ENCODE data around the gene TOR4A. TPM values are rescaled to one million over a fixed set of nuclear protein-coding genes. Genes with fewer than 3 reads are reported as not detected.
"Not testable (repeated sequence)": the region's sequence is repeated elsewhere in the genome, so short reads cannot be mapped to it uniquely, and the experiment has no call there.

TOR4A gene
- total and polyA plus RNA-seq, 8 donors, result 8.5 to 38.5 (median 11.1) TPM

DNA sequence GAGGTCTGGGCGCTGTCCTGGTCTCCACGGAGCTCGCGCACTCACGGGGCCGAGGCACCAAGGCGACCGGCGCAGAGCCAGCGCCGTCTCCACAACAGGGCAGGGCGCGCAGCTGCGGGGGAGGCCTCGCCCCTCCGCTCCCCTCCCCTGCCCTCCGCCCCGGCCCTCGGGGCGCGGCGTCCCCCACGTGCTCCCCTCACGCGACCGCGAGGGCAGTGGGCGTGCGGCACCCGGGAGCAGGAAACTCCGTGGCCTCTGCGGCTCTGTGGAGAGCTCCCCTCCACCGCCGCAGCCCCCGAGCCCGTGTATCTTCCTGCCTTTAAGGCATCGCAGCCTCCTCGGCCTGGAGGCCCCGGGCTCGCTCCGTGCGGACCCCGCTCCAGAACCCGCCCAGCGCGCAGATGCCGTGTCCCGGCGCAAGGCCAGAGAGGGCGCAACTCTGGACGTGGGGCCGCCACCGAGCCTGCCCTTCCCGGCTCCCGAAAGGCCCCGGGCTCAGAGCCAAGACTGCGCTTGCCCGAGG is 37.1 kb upstream of the TOR4A start:
- Histone ChIP-seq H3K4me3 (peak overlapping the region; percentile 55 to 96), H3K4me1 (peaks cover 17 to 77% of the 10 kb centered on the region in 2 donors), H3K36me3 (peaks cover 0 to 26% of the 10 kb centered on the region in 2 donors), H3K9me3 (no peaks in the 10 kb centered on the region), H3K27me3 (peaks cover 0 to 8% of the 10 kb centered on the region in 2 donors), H3K27ac (peak overlapping the region; percentile 96 to 99)
- peak; percentile 84 to 94 (median 88) for DNase-seq
- intact Hi-C loops (cut with DNase I), result no loop called here
- TF ChIP-seq, protein P1, sequence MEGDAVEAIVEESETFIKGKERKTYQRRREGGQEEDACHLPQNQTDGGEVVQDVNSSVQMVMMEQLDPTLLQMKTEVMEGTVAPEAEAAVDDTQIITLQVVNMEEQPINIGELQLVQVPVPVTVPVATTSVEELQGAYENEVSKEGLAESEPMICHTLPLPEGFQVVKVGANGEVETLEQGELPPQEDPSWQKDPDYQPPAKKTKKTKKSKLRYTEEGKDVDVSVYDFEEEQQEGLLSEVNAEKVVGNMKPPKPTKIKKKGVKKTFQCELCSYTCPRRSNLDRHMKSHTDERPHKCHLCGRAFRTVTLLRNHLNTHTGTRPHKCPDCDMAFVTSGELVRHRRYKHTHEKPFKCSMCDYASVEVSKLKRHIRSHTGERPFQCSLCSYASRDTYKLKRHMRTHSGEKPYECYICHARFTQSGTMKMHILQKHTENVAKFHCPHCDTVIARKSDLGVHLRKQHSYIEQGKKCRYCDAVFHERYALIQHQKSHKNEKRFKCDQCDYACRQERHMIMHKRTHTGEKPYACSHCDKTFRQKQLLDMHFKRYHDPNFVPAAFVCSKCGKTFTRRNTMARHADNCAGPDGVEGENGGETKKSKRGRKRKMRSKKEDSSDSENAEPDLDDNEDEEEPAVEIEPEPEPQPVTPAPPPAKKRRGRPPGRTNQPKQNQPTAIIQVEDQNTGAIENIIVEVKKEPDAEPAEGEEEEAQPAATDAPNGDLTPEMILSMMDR (IDR thresholded peaks at IDR 0.05), result no peak
- peak; percentile 67 for ATAC-seq

DNA sequence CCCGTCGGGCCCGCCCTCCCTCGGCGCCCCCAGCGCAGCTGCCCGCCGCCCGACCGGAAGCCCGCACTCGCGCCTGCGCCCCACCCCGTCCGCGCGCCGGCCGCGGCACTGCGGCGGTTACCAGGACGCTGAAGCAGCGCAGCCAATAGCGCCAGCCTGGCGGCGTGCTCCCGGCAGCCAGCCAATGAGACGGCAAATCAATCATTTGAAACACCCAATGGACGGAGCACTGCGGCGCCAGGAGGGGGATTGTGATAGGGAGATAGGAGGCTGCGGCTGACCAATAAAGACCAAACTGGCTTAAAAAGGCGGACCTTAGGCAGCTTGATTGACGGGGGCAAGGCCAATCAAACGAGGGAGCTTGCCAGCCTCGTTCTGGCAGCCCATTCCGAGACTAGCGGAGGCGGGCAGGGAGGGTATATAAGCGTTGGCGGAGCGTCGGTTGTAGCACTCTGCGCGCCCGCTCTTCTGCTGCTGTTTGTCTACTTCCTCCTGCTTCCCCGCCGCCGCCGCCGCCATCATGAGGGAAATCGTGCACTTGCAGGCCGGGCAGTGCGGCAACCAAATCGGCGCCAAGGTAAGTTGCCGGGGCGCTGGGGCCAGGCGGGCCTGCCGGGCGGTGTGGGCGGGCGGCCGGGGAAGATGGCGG is 36.6 kb upstream of the TOR4A start, which contains the start of gene TUBB4B:
TSS of gene TUBB4B (plus strand) at position 447 of the 649 bp plus-strand sequence. CDS start at position 521, 74 bp downstream.
- TF ChIP-seq, protein P1 (IDR thresholded peaks at IDR 0.05), result no peak
- Histone ChIP-seq H3K27ac (peak within 1 kb of the TSS; percentile 96 to 99), H3K4me1 (peaks cover 17 to 73% of the 10 kb centered on the region in 2 donors), H3K27me3 (peaks cover 0 to 2% of the 10 kb centered on the region in 2 donors), H3K9me3 (no peaks in the 10 kb centered on the region), H3K36me3 (peaks cover 0 to 26% of the 10 kb centered on the region in 2 donors), H3K4me3 (peak within 1 kb of the TSS; percentile 91 to 96)
- intact Hi-C loops (cut with DNase I), result no loop called here
- ATAC-seq (peak; percentile 82), DNase-seq (peak; percentile 98 to 100 (median 100))

DNA sequence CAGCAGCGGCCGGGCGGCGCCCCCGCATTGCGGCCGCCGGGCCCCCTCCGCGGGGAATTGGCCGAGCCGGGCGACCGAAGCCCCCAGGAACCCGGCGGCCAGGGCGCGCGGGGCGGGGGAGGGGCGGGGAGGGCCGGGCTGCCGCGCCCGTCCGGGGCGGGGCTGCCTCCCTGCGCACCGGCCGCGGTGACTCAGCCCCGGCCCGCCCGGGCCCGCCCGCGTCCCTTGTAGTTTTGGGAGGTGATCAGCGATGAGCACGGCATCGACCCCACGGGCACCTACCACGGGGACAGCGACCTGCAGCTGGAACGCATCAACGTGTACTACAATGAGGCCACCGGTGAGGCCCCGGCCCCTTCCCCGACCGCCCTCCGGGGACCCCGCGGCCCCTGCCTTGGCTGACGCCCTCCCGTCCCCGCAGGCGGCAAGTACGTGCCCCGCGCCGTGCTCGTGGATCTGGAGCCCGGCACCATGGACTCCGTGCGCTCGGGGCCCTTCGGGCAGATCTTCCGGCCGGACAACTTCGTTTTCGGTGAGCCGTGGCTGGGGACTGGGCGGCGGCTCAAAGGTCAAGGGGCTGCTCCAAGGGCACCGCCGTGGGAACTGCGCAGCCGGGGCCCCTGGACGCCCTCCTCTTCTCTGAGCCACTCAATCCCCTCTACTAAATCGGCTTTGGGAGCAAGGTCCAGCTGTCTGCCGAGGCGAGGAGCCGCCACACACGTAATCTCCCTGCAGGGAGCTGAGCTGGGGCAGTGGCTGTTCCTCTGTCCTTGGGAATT is 35.8 kb upstream of the TOR4A start:
- H3K9me3 ChIP-seq, result no peaks in the 10 kb centered on the region
- intact Hi-C loops (cut with DNase I), result no loop called here
- H3K27me3 ChIP-seq, result no peaks in the 10 kb centered on the region
- DNase-seq (peak in 2 of 4 donors; percentile 61 to 92), ATAC-seq (peak; percentile 27)
- TF ChIP-seq, protein P1 (IDR thresholded peaks at IDR 0.05), result no peak
- H3K36me3 ChIP-seq, result peaks cover 0 to 26% of the 10 kb centered on the region in 2 donors
- peak overlapping the region; percentile 87 to 99 for H3K27ac ChIP-seq
- H3K4me1 ChIP-seq, result peaks cover 13 to 66% of the 10 kb centered on the region in 2 donors
- H3K4me3 ChIP-seq, result peak overlapping the region; percentile 91 to 96

DNA sequence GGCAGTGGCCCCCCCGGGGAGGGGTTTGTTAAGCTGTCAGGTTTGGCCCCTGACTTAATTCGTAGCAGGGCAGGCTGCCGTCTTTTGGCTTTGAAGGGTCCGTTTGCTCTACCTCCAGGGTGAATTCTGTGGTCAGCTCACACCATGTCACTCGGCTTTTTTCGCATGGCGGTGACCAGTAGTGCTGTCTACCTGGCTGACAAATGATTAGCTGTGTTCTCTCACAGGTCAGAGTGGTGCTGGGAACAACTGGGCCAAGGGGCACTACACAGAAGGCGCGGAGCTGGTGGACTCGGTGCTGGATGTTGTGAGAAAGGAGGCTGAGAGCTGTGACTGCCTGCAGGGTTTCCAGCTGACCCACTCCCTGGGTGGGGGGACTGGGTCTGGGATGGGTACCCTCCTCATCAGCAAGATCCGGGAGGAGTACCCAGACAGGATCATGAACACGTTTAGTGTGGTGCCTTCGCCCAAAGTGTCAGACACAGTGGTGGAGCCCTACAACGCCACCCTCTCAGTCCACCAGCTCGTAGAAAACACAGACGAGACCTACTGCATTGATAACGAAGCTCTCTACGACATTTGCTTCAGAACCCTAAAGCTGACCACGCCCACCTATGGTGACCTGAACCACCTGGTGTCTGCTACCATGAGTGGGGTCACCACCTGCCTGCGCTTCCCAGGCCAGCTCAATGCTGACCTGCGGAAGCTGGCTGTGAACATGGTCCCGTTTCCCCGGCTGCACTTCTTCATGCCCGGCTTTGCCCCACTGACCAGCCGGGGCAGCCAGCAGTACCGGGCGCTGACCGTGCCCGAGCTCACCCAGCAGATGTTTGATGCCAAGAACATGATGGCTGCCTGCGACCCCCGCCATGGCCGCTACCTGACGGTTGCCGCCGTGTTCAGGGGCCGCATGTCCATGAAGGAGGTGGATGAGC is 35.0 kb upstream of the TOR4A start:
- intact Hi-C loops (cut with DNase I), result no loop called here
- DNase-seq (no peak), ATAC-seq (no peak)
- peaks cover 15 to 57% of the 10 kb centered on the region in 2 donors for H3K4me1 ChIP-seq
- H3K27ac ChIP-seq, result peak overlapping the region; percentile 78 to 99
- H3K27me3 ChIP-seq, result no peaks in the 10 kb centered on the region
- H3K4me3 ChIP-seq, result peak overlapping the region; percentile 91 to 96
- TF ChIP-seq, protein P1 (IDR thresholded peaks at IDR 0.05), result no peak
- H3K9me3 ChIP-seq, result no peaks in the 10 kb centered on the region
- H3K36me3 ChIP-seq, result peaks cover 0 to 26% of the 10 kb centered on the region in 2 donors

DNA sequence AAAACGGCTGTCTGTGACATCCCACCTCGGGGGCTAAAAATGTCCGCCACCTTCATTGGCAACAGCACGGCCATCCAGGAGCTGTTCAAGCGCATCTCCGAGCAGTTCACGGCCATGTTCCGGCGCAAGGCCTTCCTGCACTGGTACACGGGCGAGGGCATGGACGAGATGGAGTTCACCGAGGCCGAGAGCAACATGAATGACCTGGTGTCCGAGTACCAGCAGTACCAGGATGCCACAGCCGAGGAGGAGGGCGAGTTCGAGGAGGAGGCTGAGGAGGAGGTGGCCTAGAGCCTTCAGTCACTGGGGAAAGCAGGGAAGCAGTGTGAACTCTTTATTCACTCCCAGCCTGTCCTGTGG is 34.3 kb upstream of the TOR4A start:
- DNase-seq; H3K9me3 ChIP-seq; intact Hi-C loops (cut with DNase I); H3K27me3 ChIP-seq; ATAC-seq; H3K27ac ChIP-seq: not testable (repeated sequence)
- peaks cover 0 to 26% of the 10 kb centered on the region in 2 donors for H3K36me3 ChIP-seq
- peaks cover 17 to 51% of the 10 kb centered on the region in 2 donors for H3K4me1 ChIP-seq
- peak overlapping the region in 1 of 2 donors; percentile 96 for H3K4me3 ChIP-seq

All from left lung (tissue), 10 donors.